Measurements from ENCODE around the gene HOXA5.

HOXA5 gene

DNA sequence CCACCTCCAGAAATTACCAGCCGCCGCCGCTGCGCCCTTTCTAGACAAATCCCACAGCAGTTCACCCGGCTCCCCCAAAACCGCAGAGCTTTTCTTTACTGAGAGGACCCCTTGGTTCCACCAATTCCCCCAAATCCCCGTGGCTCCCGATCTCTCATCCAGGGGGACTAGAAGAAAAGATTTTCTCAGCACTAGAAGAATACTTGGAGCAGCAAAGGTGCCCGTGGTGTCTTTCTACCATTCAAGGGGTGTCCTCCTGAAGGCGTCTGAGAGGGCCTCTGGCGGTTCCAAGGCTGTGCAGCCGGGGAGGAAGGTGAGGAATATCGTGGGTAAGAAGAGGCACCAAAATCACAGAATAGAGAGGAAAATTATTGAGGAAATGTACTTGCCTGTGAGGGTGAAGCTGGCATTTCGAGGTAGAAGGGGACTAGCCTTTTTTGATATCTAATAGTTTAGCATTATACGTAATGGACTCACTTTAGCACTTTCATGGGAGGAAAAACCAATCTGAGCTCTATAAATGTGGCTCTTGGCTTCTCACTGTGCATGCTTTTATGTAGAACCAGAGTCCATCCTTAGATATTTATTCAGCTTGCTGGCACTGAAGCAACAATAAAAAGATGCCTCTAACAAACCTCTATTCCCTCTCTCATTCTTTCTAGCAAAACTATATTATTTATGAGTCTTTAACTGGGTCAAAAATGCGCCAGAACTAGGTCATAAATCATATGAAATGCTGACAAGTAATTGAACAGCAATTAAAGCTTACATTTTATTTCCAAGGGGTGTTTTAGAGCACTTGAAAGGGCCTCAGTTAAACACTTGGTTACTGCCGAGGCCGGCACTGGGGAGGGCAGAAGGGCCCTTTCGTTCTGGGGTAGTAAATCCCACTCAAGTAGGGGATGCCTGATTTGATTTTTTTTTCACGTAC lies 27.2 kb downstream of the HOXA5 start:
- DNase-seq = no peak

DNA sequence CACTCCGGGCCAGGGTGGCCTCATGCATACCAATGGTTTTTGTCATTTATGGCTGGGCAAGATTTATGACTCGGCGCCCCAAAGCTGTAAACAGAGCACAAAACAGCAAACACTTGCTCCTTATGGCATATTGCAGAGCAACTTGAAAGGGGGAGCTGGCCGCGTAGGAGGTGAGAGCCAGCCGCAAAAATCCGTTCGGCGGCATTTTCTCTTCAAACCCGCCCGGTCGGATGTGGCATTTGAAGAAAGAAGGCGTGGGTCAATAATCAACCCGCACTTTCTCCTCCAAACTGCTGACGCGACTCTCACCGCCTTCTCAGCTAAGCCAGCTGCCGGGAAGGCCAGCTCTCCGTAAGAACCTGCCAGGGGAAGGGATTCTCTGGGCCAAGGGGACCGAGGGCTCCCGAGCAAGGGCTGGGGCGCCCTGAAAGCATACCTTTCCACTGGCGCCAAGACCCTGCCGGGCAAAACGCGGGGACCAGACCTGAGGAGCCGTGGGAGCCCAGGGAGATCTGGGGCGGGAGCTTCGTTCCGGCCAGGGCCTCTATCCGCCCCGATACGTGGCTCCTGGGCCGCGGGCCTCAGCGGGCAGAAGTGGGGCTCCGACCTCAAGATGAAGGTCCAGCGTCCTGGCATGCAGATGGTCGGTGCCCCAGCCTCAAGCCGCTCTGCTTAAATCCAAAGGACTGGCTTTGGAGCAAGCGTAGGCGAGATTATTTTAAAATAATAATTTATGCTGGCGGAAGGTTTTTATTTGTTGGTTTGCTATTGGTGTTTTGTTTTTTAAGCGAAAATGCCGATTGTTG lies 28.1 kb downstream of the HOXA5 start:
- no peak for DNase-seq

DNA sequence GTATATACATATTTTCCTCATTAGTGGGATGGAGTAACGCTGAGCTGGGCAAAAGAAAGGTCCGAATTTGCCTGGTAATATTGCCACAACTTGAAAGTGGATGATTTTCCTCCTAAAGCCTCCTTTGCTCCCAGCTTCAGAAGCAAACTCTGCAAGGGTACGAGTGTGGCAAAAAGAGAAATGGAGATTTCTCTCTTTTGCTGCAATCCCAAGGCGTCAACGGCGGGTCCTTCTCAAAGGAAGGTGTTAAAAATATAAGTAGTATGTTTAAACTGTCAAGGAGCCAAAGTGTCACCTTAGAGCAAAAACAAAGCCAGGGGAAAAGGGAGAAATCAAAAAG lies 28.6 kb downstream of the HOXA5 start:
- DNase-seq = no peak

DNA sequence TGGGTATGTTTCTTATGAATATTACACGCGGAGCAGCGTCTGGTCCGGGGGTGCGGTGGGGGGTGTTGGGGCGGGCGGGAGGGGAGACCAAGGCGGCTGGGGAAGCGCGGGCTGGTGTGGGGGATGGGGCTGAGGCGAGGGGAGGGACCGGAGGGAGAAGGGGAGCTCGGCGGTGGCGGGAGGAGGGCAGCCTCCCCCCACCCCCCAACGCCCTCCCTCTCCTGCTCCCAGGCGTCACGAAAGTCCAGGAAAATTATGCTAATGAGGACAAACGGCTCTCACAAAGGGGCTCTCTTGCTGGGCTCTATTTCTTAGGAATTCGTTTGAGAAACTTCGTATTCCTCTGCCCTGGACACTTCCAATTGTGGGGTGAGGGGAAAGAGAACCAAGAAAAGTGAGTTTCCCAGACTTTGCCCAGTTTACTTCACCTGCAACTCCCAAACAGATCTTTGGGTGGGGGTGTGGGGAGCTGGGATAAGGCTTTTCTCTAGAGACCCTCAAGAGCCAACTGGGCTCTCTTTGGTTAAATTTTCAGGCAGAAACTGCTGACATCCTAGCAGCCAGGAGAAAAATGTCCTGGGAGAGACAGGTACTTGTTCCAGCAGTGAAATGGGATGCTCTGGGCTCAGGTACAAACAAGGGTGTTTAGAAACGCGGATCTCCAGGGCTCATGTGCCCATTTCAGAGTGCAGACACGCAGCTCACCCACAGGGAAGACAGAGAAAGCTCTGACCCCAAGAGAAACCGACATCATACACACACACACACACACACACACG lies 29.3 kb downstream of the HOXA5 start:
- DNase-seq = no peak

DNA sequence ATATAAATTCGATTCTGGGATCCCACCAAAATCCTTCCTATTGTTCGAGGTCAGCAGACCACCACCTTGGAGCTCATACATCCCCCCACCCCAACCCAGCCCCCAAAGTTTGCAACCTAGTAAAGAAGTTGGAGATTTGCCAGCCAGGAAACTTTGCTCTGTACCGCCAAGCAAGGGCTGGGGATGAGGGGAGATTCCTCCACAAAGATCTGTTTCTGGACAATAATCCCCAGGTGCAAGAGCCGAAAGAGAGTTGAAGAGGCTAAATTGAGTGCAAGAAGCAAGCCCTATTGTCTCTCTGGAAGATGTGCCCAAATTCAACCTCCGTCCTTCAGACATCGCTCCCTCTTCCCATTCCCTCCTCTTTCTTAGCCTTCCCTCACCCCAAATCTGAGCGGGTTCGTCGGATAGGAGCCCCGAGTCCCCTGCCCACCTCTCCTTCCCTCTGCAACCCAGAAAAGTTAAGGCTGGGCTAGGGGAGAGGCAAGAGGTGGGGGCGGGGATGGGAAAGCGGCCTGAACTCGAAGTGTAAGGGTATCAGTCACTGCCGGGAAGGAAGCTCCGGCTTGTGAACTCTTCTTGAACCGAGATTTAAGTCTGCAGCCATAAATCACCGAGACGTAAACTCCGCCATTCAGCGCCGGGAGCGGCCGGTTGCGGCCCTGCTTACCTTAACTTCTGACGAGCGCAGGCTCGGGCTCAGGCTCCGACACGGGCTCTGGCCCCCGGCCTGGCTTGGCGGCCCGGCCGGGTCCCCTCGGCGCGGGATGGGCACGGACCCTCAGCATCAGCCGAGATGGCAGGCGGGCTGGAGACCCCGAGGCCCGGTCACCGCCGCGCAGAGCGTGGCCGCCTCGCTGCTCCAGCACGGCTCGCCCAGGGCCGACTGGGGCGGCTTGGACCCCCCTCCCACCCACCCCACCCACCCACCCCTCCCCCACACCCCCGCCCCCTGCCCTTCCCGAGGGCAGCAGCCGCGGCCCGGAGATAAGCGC lies 30.2 kb downstream of the HOXA5 start:
- no peak for DNase-seq

DNA sequence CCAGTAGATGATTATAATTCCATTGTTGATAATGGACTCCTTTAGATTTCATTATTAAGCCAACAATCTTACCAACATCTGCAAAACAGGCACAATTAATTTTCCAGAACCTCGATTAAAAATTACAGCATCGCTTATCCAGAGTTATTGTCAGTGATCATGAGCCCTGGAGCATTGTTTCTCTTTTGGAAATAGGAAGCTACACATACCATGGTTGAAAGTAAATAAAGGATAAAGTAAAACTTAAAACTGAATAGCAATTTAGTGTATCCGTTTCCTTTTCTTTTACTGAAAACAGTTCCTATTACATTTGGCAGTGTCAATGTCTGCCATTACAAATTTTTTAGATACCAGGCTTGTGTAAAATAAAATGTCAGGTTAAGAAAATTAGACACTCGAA lies 31.1 kb downstream of the HOXA5 start:
- DNase-seq = no peak

DNA sequence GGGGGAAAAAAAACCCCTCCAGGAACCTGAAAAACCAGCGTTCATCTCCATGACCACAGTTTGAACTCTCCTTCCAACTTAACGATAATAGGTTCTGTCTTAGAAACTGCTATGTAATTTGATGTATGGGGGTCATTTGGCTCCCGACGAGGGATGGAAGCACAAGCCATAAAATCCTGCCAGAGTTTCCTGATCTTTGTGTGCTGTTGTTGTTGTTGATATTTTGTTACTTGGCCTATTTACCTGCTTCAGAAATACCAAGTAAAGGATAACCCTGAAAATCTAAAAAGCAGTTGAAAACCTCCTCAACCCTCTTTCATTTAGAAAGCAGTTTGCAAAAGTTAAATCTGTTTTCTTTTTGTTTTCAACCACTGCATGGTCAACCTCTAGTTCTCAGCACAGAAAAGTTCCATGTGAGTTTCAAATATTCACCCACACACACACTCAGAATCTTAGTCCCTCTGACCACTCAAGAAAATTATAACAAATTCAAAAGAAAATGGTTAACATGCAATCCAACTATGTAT lies 31.7 kb downstream of the HOXA5 start:
- no peak for DNase-seq

DNA sequence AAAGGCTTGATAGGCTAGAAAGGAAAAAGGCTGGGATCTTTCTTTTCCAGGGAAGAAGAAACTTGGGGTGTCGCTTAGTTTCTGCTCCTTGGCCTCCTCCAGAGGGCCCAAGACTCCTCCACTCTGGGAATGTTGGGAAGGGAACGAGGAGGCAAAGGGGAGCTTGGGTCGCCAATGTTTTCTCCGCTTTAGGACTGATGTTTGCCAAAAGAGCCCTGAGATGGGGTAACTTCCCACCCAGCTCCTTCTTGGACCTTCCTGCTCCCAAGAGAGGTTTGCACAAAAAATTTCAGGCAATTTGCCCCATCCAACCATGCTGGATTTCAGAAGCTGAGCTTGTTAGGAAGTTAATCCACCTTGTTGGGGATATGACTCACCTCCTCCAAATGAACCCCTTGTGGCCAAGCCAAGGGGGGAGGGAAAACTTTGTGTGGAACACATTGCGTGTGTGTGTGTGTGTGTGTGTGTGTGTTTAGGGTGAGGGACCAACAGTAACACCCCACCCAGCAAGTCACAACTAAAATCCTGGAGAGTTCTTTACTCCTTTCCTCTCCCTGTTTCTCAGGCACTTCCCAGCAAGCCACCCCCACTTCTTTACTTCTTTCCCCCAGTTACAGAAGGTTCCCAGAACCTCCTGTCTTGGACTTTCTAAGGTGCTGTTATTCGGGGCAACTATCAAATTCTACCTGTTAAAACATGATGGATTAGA lies 32.3 kb downstream of the HOXA5 start:
- DNase-seq = no peak

DNA sequence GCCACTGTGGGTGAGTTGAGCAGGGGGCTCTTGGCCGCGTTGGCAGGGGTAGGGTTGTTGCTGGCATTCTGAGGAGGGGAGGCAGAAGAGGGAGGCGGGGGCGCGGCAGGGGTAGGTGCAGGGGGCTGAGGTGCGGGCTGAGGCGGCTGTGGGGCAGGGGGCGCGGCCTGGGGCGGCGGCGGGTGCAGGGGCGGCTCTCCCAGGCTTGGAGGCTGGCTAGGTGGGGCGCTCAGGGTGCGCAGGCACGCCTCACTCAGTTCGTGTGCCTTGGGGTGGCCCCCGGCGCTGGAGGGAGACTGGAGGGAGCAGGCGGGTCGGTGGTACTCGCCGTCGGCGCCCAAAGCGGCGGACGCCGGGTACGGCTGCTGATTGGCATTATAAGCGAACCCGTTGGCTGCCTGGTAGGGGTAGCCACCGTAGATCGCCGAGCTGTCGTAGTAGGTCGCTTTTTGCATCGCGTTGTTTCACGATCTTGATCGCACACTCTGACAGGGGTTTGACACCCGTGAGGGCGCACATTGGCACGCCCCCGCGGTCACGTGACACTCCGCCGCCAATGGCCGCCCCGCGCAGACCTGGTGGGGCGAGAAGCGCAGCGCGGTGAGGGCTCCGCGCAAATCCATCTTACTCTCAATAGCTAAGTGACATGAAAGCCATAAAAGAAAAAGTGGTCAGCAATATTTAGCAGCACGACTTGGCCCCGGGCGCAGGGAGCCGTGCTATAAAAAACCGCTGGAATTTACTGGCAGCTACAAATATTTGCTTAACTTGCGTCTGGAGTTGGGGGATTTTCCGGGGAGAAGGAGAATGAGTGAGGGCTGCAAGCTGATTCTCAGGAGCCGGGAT lies 33.1 kb downstream of the HOXA5 start:
- no peak for DNase-seq

DNA sequence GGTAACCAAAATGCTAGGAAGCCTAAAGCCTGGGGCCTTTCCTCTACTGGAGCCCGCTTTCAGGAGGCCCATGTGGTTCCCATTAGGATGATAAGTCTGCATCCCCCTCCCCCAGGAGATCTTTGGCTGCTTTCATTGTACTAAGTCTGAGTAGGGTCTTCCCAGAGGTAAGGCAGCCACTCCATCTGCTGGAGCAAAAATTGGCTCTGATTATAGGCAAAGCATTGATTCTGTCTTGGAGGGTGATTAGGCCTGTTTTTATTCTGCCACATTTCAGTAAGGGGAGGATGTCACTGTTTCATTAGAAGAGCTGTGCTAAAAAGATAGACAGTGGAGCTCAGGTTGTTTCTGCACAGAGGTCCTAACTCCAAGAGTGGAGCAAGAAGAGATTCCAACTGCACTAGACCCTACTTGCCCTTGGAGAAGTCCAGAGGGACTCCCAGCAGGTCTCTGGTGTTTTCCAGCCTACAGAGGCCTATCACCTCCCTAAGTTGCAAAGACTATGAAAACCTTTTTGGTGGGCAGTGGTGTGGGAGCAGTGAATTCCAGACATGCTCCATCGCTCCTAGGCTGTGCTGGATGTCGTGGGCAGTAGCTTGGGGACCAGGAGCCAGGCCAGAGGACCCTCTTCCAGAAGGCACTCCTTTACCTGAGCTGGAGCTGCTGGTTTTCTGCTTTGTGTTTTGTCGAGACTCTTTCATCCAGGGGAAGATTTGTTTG lies 33.9 kb downstream of the HOXA5 start:
- DNase-seq = no peak

DNA sequence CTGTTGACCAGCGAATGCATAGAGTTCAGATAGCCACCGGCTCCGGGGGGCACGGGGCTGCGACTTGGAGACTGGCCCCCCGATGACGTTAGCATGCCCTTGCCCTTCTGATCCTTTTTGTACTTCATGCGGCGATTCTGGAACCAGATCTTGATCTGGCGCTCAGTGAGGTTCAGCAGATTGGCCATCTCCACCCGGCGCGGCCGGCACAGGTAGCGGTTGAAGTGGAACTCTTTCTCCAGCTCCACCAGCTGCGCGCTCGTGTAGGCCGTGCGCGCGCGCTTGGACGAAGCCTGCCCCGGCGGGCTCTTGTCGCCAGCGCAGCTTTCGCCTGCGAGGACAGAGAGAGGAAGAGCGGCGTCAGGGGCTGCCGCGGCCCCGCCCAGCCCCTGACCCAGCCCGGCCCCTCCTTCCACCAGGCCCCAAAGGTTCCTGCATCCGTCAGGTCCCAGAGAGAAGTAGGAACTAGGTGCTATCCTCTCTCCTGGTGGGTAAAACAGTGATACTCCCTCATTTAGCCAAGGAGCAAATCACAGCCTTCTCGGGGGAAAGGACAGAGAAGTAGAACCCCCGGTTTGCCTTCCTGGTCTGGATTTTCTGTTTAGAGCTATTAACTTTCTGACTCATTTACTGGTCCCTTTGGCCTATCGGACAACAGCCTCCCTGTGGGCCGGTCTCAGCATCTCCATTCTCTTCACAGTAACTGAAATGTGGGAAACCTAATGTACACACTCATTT lies 34.9 kb downstream of the HOXA5 start:
- no peak for DNase-seq

DNA sequence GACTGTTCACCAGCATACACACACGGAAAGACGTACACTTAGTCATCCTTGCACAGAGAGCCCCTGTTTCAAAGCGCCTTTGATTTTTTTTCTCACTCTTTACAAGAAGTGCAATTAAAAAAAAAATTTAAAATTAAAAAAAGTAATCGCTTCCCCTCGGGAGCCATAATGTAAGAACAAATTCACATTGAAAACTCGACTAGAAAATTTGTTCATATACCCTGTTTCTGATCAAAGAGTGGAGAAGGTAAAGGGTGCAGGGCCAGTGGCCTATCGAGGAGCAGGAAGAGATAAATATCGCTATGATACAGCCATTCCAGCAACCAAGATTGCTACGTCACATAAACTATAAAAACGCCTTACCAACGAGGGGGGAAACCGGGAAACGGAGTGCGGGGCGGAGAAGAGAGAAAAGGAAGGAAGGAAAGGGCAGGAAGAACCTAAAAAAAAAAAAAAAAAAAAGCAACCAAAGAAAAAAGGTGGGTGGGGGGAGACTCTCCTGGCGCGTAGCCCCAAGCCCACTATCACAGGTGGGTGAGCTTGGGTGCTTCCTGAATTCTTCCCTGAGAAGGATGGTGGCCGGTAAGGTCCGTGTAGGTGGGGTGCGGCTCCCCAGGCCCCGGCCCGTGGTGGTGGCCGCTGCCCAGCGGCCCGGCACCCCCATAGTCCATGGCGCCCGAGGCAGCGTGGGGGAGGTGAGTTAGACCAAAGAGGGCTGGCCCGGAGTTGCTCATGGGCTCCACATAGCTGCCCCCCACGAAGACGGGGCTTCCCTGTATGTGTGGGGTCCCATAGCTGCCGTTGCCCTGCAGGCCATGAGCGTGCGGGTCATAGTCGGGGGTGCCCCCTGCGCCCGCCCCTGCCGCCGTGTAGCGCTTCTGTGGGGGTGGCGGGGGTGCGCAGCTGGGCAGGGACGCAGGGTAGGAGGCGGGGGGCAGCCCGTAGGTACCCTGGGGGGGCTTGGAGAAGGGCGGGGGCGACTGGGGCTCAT lies 35.8 kb downstream of the HOXA5 start:
- no peak for DNase-seq

DNA sequence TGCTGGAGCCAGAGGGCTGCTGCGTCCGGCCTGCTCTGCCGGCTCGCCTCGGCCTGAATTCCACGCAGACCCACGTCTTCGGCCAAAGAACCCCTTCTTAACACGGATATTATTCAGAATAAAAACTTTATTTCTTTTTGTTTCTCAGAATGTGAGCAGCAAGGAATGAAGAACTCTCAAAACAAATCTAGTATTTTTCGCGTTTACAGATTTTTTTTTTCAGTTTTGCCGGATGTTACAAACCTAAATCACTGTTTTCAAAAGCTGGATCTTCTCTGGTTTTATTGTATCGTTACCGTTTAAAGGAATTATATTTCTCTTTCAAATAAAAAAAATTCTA lies 36.6 kb downstream of the HOXA5 start:
- no peak for DNase-seq

DNA sequence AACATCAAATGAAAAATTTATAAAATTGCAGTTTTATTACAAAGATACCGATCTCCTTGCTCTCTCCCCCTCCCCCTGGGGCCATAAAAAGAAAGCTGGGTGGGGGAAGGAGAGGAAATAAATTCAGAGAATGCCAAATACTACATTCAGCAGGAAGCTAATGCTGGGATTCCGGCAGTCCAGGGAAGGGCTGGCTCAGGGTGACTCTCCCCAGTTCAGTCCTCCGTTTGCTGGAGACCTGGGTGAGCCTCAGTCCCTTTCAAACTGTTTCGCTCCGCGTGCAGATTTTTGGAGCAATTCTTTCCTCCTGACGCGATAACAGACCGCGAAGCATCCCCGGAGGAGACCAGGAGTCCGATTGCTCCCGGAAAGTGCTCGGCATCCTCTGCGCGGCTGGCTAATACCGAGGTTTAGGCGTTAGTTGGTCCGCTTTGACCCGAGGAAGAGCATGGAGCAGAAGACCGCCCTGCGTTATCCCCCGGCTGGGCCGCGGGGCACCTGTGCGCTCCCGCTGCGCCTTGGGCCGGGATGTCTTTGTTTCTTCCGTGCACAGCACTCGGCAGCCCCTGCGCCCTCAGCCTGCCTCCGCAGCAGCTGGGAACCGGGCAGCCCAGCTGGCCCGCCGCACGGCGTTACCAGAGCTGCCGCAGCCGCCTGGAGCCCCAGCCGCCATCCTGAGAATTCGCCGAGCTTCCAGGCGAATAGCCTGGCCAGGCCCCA lies 37.1 kb downstream of the HOXA5 start:
- DNase-seq = no peak

DNA sequence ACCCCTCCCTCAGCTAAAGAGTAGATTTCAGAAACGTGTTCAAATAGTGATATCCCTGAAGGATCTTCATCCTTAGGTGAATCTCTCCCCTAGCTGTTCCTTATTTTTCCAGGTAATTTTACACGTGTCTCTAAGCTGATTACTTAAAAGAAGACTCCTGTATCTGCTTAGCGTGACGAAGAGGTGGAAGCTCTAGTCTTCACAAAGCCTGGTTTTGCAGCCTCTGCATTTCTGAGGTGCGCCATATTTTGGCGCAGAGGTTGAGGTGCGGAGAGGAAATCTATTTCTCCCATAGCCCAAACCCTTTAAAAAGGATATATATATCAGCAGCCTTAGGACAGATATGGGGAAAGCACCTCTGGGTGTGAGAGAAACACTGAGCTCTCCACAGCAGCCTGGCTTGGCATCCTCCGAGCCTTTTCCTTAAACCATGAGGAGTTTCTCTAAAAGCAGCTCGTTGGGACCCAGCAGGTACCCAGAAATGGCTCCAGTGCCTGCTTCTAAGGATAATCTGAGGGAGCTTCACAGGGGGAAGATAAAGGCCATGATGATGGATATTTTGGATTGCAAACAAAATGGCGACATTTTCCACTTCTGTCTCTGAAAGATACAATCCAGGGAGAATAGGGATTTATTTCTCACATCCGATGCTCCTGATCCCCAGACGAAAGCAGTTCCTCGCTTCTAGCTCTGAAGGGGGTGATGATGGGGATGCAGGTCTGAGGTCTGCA lies 38.0 kb downstream of the HOXA5 start:
- no peak for DNase-seq
